Activated CD8-positive, alpha-beta memory T cell treated with anti-CD3 and anti-CD28 coated beads for 1 hour (primary cell): Measurements from ENCODE around the gene PGM2L1.
"Not testable (repeated sequence)": the region's sequence is repeated elsewhere in the genome, so short reads cannot be mapped to it uniquely, and the experiment has no call there.

Experiments
- DNase-seq, 2 donors: peaks; one replicate each; pipeline ENCODE4 v3.0.0-alpha.2; 2020; ENCODE audit warnings: low read depth in 1 of 2; ENCODE audit errors: extremely low read depth in 1 of 2

Gene PGM2L1

DNA sequence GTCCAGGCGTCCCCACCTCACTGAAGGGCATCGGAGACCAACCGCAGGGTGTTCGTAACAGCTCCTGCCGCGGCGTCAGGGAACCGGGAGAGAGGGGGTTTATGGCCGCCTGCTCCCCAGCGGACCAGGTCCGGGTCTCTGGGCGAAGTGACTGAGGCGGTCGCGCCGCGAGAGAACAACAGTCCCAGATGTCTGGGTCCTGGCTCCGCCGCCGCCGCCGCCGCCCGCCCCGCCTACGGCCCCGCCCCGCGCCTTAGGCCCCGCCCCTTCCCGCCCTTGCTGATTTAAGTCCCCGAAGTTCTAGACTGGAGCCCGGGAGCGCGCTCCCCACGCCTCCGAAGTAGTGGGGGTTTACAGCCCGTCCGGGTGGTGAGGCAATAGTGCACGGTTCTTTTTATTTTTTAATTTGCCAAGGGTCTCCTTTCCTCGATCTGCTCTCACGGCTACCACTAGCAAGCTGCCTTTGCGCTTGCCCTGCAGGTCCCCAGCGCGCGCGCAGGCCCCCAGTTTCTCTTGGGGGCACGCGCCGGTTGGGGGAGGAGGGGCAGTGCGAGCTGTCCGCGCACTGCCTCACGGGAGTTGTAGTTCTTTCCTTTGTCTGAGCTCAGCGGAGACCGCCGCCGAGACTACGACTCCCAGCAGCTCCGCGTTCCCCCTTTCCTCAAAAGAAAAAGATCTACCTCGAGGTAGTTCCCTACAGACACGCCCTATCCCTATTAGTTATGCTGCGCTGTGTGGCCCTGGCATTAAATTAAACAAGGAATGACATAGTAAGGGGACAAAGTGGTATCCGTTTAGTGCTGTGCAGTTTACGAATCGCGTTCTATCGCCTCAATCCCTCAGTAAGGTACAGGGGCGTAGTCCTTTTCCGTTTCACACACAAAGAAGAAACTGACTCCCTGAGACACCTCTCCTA lies at the start of gene PGM2L1:
Gene PGM2L1 (minus strand): TSS at position 190 of the 916 bp plus-strand sequence. CDS start 272 bp downstream, outside the sequence.
- peak; percentile 84 to 90 for DNase-seq

DNA sequence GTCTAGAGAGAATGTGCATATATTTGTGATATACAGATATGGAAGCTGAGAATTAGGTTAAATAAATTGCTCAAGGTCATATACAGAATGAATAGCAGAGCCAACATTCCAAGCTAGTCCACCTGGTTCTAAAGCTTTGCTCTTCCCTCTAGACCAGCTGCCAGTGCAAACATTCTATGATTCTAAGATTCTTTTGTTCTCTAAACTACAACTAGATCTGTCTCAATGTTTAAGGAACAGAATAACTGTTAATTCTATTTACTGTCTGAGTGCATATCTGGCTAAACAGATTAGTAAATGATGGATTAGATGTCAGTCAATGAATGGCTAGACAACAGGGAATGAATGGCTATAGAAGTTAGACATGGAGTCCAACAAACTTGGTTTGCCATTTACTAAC lies 49.5 kb upstream of the PGM2L1 start:
- no peak for DNase-seq

DNA sequence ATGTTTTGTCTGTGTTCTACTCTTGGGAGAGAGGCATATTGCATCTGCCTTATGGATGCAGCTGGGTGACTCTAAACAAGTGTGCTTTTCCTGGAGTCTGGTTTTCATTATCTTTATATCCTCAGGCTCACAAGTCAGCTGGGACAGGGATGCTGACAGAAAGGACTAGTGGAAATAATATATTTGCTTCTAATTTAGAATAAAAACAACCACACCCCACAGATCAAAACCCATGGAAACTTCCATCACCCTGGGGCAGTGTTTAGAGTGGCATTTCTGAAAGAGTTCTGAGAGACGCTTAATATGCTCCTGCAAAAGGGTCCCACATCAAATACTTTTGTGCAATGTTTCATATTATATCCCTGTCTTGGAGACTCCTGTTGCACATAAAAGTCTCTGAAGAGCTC lies 48.3 kb upstream of the PGM2L1 start:
- no peak for DNase-seq

DNA sequence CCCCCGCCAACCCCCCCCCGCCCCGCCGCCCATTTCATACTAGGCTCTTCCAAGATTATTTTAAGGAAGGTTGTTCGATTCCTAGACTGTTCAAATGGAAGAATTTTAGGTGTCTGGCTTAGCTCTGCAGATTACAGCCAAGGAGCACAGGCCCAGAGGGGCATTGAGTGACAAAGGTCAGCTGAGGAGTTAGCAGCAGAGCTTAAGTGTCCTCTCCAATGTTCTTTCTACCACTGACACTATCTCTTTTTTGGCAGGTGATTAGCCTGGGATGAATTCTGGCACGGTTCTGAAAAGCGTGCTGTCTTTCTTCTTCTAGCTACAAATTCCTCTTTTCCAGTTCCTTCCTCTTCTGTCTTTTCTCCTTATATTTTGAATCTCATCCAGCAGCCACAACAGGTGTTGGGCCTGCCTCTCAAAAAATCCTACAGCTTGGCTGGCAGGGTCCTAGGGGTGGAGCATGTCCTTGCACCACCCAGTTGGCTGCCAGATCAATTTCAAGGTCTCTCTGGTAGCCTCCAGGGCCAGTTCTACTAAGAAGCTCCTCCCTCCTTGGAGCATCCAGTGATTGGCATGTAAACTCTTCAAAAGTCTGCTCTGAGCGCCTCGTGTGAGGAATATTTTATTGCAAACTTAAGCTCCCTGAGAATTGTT lies 46.1 kb upstream of the PGM2L1 start:
- DNase-seq: no peak

DNA sequence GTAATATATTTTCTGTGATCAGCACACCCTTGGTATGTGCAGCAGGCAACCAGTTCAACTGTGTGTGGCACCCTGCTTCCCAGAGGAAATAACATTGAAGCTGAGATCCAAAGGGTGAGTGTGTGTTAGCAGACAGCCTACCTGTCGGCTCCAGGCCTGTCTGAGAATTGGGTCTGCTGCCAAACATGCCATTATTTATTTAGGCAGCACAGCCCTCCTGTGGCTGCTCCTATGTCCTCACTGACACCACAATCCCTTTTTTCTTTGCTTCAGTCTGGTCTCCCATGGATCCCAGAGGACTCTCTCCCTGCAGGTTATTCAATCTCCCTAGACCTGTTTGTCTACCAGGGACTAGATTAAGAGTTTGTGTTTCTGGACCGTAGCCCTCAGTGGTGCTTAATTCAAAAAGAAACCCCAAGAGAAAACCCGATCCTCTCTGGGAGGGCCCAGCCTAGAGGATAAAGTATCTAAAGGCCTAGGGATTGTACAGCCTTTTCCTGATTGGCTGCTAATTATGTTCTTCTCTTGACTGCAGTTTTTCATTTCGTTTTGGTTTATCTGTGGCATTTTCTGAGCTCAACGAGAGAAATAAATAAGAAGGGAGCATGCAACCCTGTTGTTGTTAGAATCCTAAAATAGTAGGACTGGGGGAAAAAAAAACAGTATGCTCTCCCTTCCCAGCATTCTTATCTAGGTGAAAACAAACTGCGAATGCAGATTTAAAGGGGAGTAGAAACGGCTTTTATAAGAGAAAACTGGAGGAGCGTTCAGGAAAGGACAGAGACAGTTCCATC lies 45.0 kb upstream of the PGM2L1 start:
- DNase-seq: no peak

DNA sequence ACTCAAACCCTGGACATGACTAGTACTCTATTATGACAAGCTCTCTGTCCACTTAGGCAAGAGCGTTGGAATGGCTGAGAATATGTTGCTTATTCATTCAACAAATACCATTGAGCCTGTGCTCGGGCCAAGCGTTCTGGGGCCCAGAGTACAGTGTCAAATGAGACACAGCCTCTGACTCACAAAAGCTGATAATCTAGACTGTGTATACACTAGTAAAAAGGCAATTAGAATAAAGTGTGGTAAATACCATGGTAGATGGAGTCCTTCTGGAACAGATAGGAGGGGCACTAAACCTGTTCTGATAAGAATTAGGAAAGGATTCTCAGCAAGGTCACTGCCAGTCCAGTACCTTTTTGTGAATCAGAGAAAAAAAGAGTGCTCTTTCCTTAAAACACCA lies 44.4 kb upstream of the PGM2L1 start:
- no peak for DNase-seq

DNA sequence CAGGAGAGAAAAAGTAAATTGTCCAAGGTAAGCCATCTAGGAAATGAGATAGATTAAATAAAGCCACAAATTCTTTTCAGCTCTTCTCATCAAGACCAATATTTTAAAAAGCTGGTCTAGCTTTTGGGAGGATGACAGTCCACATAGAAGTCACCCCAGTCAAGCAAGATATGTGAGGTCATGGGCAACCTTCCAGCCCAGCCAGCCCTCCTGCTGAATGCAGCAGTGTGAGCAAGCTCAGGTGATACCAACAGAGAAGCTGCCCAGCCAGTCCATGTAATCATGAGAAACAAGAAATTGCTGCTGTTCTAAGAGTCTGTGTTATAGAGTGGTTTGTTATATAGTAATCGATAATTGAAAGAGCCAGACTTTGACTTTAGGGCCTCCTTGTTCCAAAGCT lies 40.4 kb upstream of the PGM2L1 start:
- no peak for DNase-seq

DNA sequence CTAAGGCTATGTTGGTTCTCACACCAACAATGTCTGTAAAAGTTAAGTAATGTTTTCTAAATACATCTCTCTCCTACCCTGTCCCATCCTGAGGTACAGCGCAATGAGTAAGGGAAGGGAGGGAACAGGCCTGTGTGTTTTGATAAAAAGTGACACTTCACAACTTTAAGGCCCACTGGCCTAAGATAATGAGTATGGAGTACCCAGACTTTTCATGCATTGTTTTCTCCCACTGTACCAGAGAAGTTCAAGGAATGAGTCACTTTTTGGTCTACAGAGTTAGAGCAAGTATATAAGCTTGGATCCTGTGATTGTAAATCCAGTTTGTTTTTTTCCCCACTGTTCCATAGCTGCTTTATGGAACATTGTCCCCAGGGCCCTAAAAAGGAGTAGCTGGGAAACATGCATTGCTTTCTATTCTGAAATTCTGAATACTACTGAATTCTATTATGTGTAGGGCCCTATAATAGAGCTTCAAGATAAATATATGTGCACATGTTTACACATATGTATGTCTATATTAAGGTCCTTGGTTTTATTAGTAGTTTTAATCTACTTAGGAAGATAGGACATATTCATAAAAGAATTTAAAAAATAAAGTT lies 39.3 kb upstream of the PGM2L1 start:
- DNase-seq: no peak

DNA sequence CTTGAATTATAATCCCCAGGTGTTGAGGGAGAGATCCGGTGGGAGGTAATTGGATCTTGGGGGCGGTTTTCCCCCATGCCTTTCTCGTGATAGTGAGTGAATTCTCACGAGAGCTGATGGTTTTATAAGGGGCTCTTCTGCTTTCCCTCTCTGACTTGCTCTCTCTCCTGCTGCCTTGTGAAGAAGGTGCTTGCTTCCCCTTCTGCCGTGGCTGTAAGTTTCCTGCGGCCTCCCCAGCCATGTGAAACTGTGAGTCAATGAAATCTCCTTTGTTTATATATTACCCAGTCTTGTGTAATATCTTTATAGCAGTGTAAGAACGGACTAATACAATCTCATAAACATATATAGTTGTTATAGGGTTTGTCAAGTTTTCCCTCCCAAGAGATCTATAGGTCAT lies 36.3 kb upstream of the PGM2L1 start:
- no peak for DNase-seq

DNA sequence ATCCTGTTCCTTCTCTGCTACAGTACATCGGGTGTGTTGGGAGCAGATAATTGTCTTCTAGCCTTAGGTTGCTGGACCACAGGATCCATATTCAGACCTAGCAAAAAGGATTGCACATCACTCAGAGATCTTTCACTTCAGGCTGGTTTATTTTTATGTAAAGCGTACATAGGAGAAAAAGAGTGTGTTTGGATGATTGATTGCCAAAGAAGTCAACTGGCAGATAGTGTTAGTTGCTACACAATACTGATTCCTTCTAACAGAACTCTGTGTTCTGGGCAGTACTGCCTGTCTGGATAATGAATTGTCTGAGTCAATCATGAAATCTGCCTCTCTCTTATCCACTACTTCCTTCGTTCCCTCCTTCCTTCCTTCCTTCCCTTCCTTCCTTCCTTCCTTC lies 31.0 kb upstream of the PGM2L1 start:
- DNase-seq: no peak

DNA sequence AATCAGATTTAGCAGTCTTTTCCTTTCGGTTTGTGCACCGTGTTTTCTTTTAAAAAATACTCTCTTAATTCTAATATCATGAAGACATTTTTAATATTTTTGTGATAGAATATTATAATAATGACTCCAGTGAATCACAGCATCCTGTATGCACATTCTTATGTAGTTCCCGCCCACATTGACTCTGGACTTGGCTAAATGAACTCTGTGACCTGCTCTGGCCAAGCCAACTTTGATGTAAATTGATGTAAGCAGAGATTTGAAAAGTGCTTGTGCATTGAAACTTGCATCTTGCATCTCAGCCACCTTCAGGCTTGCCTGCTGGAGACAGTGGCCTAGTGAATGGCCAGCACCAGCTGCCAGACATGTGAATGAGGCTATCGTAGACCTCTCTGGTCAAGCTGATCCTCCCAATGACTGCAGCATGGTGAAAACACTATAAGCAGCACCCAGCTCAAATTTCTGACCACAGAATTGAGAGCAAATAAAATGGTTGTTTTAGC lies 29.2 kb upstream of the PGM2L1 start:
- no peak for DNase-seq

DNA sequence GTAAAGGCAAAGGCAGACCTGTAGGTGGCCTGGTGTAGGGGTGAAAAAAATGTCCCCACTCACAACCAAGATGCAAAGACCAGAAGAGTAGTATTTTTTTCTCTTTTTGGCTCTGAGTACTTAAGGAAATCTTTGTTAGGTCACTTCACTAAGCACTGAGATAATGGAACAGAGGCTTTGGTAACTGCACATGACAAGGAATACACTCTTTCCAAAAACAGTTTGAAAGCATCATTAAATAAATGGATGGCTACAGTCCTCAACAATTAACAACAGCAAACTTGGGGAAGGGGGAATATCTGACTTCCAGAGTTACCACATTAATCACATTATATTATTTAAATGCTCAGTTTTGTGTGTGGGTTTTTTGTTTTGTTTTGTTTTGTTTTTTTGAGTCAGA lies 26.9 kb upstream of the PGM2L1 start:
- no peak for DNase-seq

DNA sequence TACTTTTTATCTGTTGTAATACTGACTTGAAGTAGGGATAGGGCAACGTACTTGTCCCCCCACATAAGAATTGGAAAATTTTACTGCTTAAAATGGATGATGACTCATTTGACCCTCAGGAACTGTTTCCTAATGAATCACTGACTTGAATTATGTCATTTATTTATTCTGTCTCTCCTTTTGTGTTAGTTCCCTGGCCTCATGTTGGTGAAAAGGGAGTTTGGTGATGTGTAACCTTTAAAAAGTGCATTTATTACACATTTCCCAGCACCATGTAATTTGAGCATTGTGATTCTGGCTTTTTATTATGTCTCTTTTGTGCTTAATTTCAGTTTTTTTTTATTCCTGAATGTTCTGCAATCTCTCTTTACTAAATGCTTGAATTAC lies 20.3 kb upstream of the PGM2L1 start:
- no peak for DNase-seq

DNA sequence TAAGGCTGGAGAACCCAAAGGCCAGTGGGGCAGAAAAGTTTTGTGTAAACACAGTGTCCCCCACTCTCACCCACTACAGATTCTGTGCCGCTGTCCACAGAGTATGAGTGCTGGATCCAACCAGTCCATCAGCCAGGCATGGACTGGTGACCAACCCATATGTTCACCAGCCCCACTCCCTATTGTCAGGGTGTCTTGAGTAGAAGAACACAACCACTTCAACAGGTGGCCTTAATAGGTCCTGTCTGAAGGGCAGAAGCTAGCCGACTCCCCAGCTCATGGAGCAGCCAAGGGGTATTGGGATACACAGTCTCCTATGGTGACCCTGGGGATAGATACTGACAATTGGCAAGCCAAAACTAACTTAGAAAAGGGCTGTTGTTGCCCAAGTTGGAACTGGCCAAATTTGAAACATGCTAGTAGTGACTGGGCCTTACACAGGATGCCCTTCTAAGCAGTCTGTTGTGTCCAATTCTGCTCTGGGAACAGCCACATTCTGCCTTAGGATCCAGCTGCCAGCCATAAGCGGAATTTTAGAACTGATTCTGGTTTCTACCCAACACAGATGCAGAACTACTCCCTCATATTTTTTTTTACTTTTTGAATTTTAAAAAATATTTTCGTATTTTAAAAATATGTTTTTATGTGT lies 19.8 kb upstream of the PGM2L1 start:
- no peak for DNase-seq

DNA sequence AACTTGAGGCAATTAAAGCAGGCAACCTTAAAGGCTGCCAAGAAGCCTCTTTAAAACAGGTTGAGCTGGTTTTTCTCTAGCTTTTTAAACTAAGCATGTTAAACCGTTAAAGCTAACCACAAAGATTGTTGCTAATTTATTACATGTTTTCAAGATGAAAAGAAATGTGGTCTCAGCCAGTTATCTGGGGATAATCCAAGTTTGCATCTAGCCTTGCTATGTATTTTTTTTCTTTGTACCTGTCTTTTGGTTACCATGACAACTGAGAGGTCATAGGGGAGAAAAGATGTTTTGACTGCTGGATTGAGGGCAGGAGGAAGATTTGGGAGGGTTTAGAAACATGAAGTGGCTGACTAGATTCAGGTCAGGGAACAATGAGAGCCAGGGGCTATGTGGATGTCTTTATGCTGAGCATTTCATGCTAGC lies 19.2 kb upstream of the PGM2L1 start:
- DNase-seq: no peak

DNA sequence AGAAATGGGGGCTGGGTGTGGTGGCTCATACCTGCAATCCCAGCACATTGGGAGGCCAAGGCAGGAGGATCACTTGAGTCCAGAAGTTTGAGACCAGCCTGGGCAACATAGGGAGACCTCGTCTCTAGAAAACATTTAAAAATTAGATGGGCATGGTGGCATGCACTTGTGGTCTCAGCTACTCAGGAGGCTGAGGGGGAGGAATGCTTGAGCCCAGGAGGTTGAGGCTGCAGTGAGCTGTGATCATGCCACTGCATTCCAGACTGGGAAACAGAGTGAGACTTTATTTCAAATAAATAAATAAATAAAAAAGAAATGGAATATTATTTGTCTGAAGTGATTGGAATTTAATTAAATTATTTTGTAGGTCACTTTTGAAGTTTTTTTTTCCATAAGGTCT lies 18.7 kb upstream of the PGM2L1 start:
- DNase-seq: not testable (repeated sequence)

DNA sequence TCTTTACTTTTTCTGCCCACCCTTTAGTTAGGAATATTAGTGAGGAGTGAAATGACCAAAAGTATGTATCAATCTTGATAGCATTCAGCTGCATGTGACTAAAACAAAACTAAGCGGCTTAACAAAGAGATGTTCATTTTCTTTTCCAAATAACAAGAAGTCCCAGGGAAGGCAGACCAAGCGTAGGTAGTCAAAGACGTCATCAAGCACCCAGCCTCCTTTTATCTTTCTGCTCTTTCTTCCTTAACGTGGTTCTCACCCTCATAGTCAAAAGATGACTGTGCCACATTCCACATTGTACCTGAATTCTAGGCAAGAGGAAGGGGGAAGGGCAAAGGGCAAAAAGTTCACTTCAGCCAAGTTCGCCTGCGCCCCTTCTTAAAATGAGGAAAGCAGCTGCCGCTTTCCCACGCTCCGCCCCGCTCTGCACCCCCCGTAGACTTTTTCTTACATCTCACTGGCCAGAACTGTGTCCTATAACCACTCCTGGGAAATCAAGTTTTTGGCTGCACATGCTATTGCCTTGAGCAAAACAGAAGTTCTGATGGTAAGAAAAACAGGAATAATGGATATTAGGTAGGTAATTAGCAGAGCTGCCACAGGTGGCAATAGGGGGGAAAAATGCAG lies 14.6 kb upstream of the PGM2L1 start:
- no peak for DNase-seq

DNA sequence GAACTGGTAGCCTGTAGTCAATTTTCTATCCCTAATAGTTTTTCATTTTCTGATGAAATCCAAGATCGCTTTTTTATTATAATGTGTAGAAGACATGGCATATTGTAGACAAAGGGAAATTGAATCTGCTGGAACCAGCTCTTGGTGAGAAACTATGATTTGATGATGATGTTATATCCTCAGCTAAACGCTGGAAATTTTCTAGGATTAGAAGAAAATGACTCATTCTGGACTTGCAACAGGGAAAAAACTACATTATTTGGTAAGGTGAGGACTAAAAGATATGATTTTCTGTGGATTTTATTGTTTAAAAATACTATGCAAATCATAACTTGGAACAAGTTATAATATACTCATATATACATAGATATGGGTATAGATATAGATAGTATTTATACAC lies 14.1 kb upstream of the PGM2L1 start:
- DNase-seq: no peak

DNA sequence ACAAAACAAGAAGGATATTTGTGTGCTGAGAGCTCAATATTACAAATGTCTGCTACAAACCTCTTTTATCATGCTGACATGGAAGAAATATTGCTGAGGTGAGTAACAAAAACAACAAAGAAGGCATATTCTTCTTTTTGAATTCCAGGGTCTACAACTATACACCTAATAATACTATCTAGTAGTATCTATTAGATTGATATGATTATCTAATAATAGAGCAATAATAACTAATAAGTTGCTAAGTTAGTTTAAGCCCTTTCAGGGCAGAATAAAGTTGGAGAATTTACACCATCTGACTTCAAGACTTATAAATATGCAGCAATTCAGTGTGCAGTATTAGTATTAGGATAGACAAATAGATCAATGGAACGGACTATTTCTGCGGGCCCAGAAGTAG lies 11.4 kb upstream of the PGM2L1 start:
- DNase-seq: no peak
